HepG2 (cell line): Measurements from ENCODE around the gene BEAN1. TPM values are rescaled to one million over a fixed set of nuclear protein-coding genes. Genes with fewer than 3 reads are reported as not detected.
A peak's percentile ranks its signal among the peaks of the same experiment; 100 is the strongest.

Source experiments
- ARHGAP35 ChIP-seq: sonication (generic); formaldehyde crosslinking; IDR thresholded peaks from 2 replicates; pipeline ENCODE4 v1.9.0; 2022; ENCODE audit warnings: mild to moderate bottlenecking, inconsistent platforms, moderate library complexity, missing genetic modification reagents, borderline replicate concordance
- ASH2L ChIP-seq: fragments of 300-600, 200-600 bp; sonication (generic); IDR thresholded peaks from 2 replicates; pipeline ENCODE4 v1.7.0; 2017; ENCODE audit warnings: low read depth, mild to moderate bottlenecking, moderate library complexity, mixed read lengths, low read length; ENCODE audit not compliant: insufficient read length
- FOXC1 ChIP-seq: sonication (generic); formaldehyde crosslinking; IDR thresholded peaks from 2 replicates; pipeline ENCODE4 v1.8.0; 2022; ENCODE audit warnings: mild to moderate bottlenecking, missing genetic modification reagents, borderline replicate concordance
- HMG20A ChIP-seq: IDR thresholded peaks from 2 replicates; pipeline ENCODE4 v1.6.1; 2016; ENCODE audit warnings: borderline replicate concordance
- HNRNPLL ChIP-seq: fragments of 200-400 bp; formaldehyde crosslinking; IDR thresholded peaks from 2 replicates; pipeline ENCODE4 v1.6.1; 2017; ENCODE audit warnings: mild to moderate bottlenecking, low read depth, low read length; ENCODE audit not compliant: poor library complexity, severe bottlenecking
- KDM2A ChIP-seq: sonication (generic); formaldehyde crosslinking; IDR thresholded peaks from 2 replicates; pipeline ENCODE4 v1.4.0; 2020; ENCODE audit warnings: low read depth, missing genetic modification reagents, borderline replicate concordance
- KLF15 ChIP-seq: sonication (generic); formaldehyde crosslinking; IDR thresholded peaks from 2 replicates; pipeline ENCODE4 v1.8.1; 2023; ENCODE audit warnings: borderline replicate concordance, mild to moderate bottlenecking, inconsistent platforms, missing genetic modification reagents, mixed read lengths
- MAZ ChIP-seq, 2 experiments: sonication (generic) in 1 of 2; formaldehyde crosslinking in 1 of 2; IDR thresholded peaks; 2 replicates each; pipeline versions ENCODE4 v1.5.0 to v1.6.1; 2012 to 2020; ENCODE audit warnings: low read depth in 2 of 2, mild to moderate bottlenecking in 2 of 2, borderline replicate concordance in 1 of 2, improper control_type of control experiment in 1 of 2, low read length in 1 of 2, missing genetic modification reagents in 1 of 2, moderate library complexity in 1 of 2
- MBD4 ChIP-seq: IDR thresholded peaks from 2 replicates; pipeline ENCODE4 v1.6.1; 2012; ENCODE audit warnings: low read length, inconsistent platforms, borderline replicate concordance
- NCOA2 ChIP-seq: sonication (generic); formaldehyde crosslinking; IDR thresholded peaks from 2 replicates; pipeline ENCODE4 v1.8.0; 2022; ENCODE audit warnings: inconsistent platforms
- NFE2 ChIP-seq: sonication (generic); formaldehyde crosslinking; IDR thresholded peaks from 2 replicates; pipeline ENCODE4 v1.4.0; 2020; ENCODE audit warnings: missing genetic modification reagents
- NPAS2 ChIP-seq: sonication (generic); formaldehyde crosslinking; IDR thresholded peaks from 2 replicates; pipeline ENCODE4 v1.8.0; 2022; ENCODE audit warnings: mild to moderate bottlenecking, missing genetic modification reagents, borderline replicate concordance
- NR3C1 ChIP-seq: sonication (generic); formaldehyde crosslinking; IDR thresholded peaks from 2 replicates; pipeline ENCODE4 v1.4.0; 2020; ENCODE audit warnings: missing genetic modification reagents
- RBM22 ChIP-seq: fragments of 200-400 bp; formaldehyde crosslinking; optimal IDR thresholded peaks from 2 replicates; pipeline ENCODE3; 2017; ENCODE audit warnings: mild to moderate bottlenecking, low read length, moderate library complexity
- RFXANK ChIP-seq: IDR thresholded peaks from 2 replicates; pipeline ENCODE4 v1.6.1; 2016
- RNF2 ChIP-seq: fragments of 450-650 bp; conservative IDR thresholded peaks from 2 replicates; pipeline ENCODE4 v1.6.1; 2016; ENCODE audit warnings: low read depth
- SMAD3 ChIP-seq: sonication (generic); formaldehyde crosslinking; IDR thresholded peaks from 2 replicates; pipeline ENCODE4 v1.4.0; 2020; ENCODE audit warnings: missing genetic modification reagents
- SMAD9 ChIP-seq: sonication (generic); formaldehyde crosslinking; IDR thresholded peaks from 2 replicates; pipeline ENCODE4 v1.5.1; 2020; ENCODE audit warnings: mild to moderate bottlenecking, missing genetic modification reagents
- SP1 ChIP-seq, 2 experiments: fragments of 450-650 bp in 1 of 2; sonication (generic) in 1 of 2; formaldehyde crosslinking in 1 of 2; IDR thresholded peaks; 2 replicates each; pipeline versions ENCODE4 v1.4.0 to v1.6.1; 2016 to 2020; ENCODE audit warnings: missing genetic modification reagents in 1 of 2
- ZC3H4 ChIP-seq: sonication (generic); formaldehyde crosslinking; IDR thresholded peaks from 2 replicates; pipeline ENCODE4 v1.4.0; 2020; ENCODE audit warnings: missing genetic modification reagents, borderline replicate concordance
- ZNF335 ChIP-seq: sonication (generic); formaldehyde crosslinking; IDR thresholded peaks from 2 replicates; pipeline ENCODE4 v1.4.0; 2020; ENCODE audit warnings: missing genetic modification reagents
- ZNF484 ChIP-seq: sonication (generic); formaldehyde crosslinking; IDR thresholded peaks from 2 replicates; pipeline ENCODE4 v1.5.1; 2020; ENCODE audit warnings: mild to moderate bottlenecking, low read depth, missing genetic modification reagents, borderline replicate concordance
- ZNF850 ChIP-seq: sonication (generic); formaldehyde crosslinking; conservative IDR thresholded peaks from 2 replicates; pipeline ENCODE4 v1.9.0; 2021; ENCODE audit warnings: mild to moderate bottlenecking, missing genetic modification reagents
- ZSCAN9 ChIP-seq: IDR thresholded peaks from 2 replicates; pipeline ENCODE4 v1.6.1; 2016; ENCODE audit warnings: borderline replicate concordance
- polyA plus RNA-seq, 8 experiments: library from polyadenylated mRNA; depleted of rRNA in 3 of 8; stranded (reverse) in 7 of 8; unstranded in 1 of 8; fragments of >200 nt; fragmentation: Illumina TruSeq in 4 of 8; extraction: Trizol in 4 of 8; gene quantifications; 2 replicates each; pipeline versions ENCODE4 v1.2.1 to v1.2.3, GENCODE V29; 2011 to 2016; ENCODE audit warnings: low read depth in 4 of 8, missing spikeins in 1 of 8, mixed read lengths in 1 of 8; ENCODE audit not compliant: insufficient read depth in 1 of 8
- total RNA-seq, 5 experiments: library from RNA; depleted of rRNA; stranded (reverse); fragments of >200 nt; fragmentation: Illumina TruSeq; extraction: Trizol; gene quantifications; 2 replicates each; pipeline ENCODE4 v1.2.3, GENCODE V29; 2016; ENCODE audit warnings: low read depth in 1 of 5
- TF ChIP-seq, protein P1 (sequence below): sonication (generic); formaldehyde crosslinking; IDR thresholded peaks from 2 replicates; pipeline ENCODE4 v1.4.0; 2020; ENCODE audit warnings: mild to moderate bottlenecking, missing genetic modification reagents, borderline replicate concordance
- TF ChIP-seq, protein P2 (sequence below): sonication (generic); formaldehyde crosslinking; IDR thresholded peaks from 2 replicates; pipeline ENCODE4 v1.8.1; 2023; ENCODE audit warnings: mild to moderate bottlenecking, inconsistent platforms, moderate library complexity, missing genetic modification reagents, borderline replicate concordance

BEAN1 gene
- total and polyA plus RNA-seq, 2 of the 13 experiments (the other 11 are each of a cell fraction or from before 2014, with no cell fraction given), result 0.53 to 1.4 TPM

DNA sequence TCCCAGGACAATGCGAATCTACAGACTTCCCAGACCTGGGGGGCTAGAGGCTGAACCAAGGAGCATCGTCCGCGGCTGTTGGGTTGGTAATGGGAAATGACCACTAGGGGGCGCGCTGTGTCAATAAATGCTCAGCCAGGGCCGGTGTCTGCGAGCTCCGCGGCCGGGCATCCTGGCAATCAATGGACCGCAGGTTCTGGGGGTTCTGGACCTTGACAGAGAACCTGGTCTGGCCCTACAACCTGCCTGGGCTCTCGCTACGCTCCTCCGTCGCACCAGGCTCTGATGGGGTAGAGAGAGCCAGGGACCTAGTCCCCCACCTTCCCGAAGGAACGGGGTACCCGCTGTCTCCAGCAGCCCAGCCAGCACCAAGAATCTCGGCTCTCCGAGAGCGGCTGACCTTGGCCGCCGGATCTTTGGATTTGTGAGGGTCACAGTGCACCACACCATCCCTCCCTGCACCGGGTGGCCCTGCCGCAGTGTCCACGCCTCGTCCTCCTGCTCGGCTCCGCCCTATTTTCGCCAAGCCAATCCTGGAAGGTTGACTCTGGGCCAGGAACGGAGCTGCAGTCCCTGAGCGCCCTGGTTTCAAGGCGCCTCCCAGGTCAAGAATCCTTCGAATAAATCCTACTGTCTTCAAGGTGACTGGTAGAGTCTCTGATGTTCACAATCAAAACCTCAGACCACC is 20.4 kb upstream of the BEAN1 start (continued):
- TF ChIP-seq ARHGAP35 (CRISPR knock-in tag) (no peak; the same call in 1 of the 2 replicates), MAZ (IDR thresholded peaks at IDR 0.05; ENCODE audit: borderline replicate concordance, low read depth, low read length) (no peak), MAZ (CRISPR knock-in tag; IDR thresholded peaks at IDR 0.05; ENCODE audit: low read depth) (peak; percentile 79), NR3C1 (CRISPR knock-in tag) (no peak), RBM22 (no peak), SMAD9 (CRISPR knock-in tag) (no peak), RFXANK (peak; percentile 46; the same call in 1 of the 2 replicates), ZSCAN9 (CRISPR knock-in tag) (0 out of 2 replicates have a peak, but pooled peaks have one; percentile 19), ZC3H4 (CRISPR knock-in tag) (no peak), HMG20A (peak; percentile 50; the same call in 1 of the 2 replicates), NFE2 (CRISPR knock-in tag) (no peak), ZNF335 (0 out of 2 replicates have a peak, but pooled peaks have one; percentile 46), ASH2L (peak; percentile 76), SP1 (IDR thresholded peaks at IDR 0.05) (no peak), SP1 (CRISPR knock-in tag; IDR thresholded peaks at IDR 0.05) (peak; percentile 63), ZNF850 (CRISPR knock-in tag) (no peak), SMAD3 (CRISPR knock-in tag) (no peak; the same call in 1 of the 2 replicates), KDM2A (peak; percentile 91), FOXC1 (no peak; the same call in 1 of the 2 replicates), ZNF484 (CRISPR knock-in tag) (no peak), RNF2 (peak; percentile 39; the same call in 1 of the 2 replicates), HNRNPLL (peak; percentile 48), NPAS2 (CRISPR knock-in tag) (no peak), KLF15 (CRISPR knock-in tag) (no peak), MBD4 (no peak), NCOA2 (peak; percentile 51; the same call in 1 of the 2 replicates)
- TF ChIP-seq, protein P1, sequence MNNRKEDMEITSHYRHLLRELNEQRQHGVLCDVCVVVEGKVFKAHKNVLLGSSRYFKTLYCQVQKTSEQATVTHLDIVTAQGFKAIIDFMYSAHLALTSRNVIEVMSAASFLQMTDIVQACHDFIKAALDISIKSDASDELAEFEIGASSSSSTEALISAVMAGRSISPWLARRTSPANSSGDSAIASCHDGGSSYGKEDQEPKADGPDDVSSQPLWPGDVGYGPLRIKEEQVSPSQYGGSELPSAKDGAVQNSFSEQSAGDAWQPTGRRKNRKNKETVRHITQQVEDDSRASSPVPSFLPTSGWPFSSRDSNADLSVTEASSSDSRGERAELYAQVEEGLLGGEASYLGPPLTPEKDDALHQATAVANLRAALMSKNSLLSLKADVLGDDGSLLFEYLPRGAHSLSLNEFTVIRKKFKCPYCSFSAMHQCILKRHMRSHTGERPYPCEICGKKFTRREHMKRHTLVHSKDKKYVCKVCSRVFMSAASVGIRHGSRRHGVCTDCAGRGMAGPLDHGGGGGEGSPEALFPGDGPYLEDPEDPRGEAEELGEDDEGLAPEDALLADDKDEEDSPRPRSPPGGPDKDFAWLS (CRISPR knock-in tag), result no peak
- TF ChIP-seq, protein P2, sequence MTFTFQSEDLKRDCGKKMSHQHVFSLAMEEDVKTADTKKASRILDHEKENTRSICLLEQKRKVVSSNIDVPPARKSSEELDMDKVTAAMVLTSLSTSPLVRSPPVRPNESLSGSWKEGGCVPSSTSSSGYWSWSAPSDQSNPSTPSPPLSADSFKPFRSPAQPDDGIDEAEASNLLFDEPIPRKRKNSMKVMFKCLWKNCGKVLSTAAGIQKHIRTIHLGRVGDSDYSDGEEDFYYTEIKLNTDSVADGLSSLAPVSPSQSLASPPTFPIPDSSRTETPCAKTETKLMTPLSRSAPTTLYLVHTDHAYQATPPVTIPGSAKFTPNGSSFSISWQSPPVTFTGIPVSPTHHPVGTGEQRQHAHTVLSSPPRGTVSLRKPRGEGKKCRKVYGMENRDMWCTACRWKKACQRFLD (CRISPR knock-in tag), result peak; percentile 29; the same call in 1 of the 2 replicates
